ENCODE measurements around the gene ZCWPW2. TPM values are rescaled to one million over a fixed set of nuclear protein-coding genes. Genes with fewer than 3 reads are reported as not detected.
A peak's percentile ranks its signal among the peaks of the same experiment; 100 is the strongest.

The ZCWPW2 gene
- total and polyA plus RNA-seq, 2 donors: 0.24 to 1.4 TPM

- Histone ChIP-seq H3K9me3 (ENCODE audit: control insufficient read depth in 2 of 2, insufficient read depth in 1 of 2, low read length in 1 of 2) (no peaks in the 10 kb centered on the region), H3K27me3 (ENCODE audit: control insufficient read depth in 2 of 2, insufficient read depth in 1 of 2, low read length in 1 of 2) (no peaks in the 10 kb centered on the region), H3K4me3 (ENCODE audit: low read length in 2 of 2) (peak overlapping the region; percentile 78 to 94), H3K27ac (ENCODE audit: low read depth in 1 of 2, low read length in 1 of 2) (peak overlapping the region; percentile 91 to 96), H3K4me1 (ENCODE audit: control insufficient read depth in 2 of 2, insufficient read depth in 2 of 2, low read length in 2 of 2) (peaks cover 11 to 13% of the 10 kb centered on the region in 2 donors), H3K36me3 (ENCODE audit: control insufficient read depth in 2 of 2, insufficient read depth in 2 of 2, low read length in 1 of 2) (peaks cover 0 to 2% of the 10 kb centered on the region in 2 donors)
- WGBS: 53% methylated on average over 16 of the region's 16 CpGs
- DNase-seq (ENCODE audit: low read depth in 6 of 9, low spot score in 9 of 9): peak in 1 of 9 donors; percentile 23
Measured at GRCh38 chr3:28347374-28348264, 902 bp upstream of the ZCWPW2 start.

GRCh38 chr3:28348265-28348628 lies 274 bp upstream of the ZCWPW2 start:
- Histone ChIP-seq H3K4me3 (ENCODE audit: low read length in 2 of 2) (peak overlapping the region; percentile 78 to 94), H3K4me1 (ENCODE audit: control insufficient read depth in 2 of 2, insufficient read depth in 2 of 2, low read length in 2 of 2) (peaks cover 11 to 13% of the 10 kb centered on the region in 2 donors), H3K9me3 (ENCODE audit: control insufficient read depth in 2 of 2, insufficient read depth in 1 of 2, low read length in 1 of 2) (no peaks in the 10 kb centered on the region), H3K27me3 (ENCODE audit: control insufficient read depth in 2 of 2, insufficient read depth in 1 of 2, low read length in 1 of 2) (no peaks in the 10 kb centered on the region), H3K36me3 (ENCODE audit: control insufficient read depth in 2 of 2, insufficient read depth in 2 of 2, low read length in 1 of 2) (peaks cover 0 to 2% of the 10 kb centered on the region in 2 donors), H3K27ac (ENCODE audit: low read depth in 1 of 2, low read length in 1 of 2) (peak overlapping the region; percentile 91 to 96)
- WGBS: 3% methylated on average over 16 of the region's 16 CpGs
- DNase-seq (ENCODE audit: low read depth in 6 of 9, low spot score in 9 of 9): peak in 1 of 9 donors; percentile 2

DNA sequence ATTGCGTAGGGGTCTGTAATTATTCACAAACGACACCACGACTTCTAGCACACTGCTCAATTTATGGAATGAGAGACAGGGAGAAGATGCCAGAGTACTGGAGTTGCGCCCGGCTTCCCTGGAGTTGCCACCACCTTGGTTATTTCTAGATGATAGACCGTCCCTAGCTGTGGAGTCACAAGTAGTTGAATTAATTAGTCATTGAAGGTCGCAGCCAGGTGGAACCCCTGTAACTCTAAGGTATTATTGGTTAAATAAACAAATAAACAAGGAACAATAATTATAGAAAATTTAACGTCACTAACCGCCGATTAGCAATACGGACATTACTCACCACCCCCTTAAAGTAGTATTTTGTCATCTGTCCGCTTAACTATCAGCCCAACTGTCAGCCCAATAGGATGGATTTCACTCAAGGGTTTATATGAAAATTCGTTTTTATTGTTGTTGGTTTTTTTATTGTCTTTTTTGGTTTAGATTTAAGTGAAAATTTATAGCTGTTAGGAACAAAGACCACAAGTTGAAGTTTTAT lies 1.0 kb downstream of the ZCWPW2 start:
- WGBS: 55% methylated on average over 13 of the region's 13 CpGs
- no peak for DNase-seq (ENCODE audit: low read depth in 6 of 9, low spot score in 9 of 9)
- H3K4me1 ChIP-seq (ENCODE audit: control insufficient read depth in 2 of 2, insufficient read depth in 2 of 2, low read length in 2 of 2): peaks cover 11 to 13% of the 10 kb centered on the region in 2 donors
- H3K36me3 ChIP-seq (ENCODE audit: control insufficient read depth in 2 of 2, insufficient read depth in 2 of 2, low read length in 1 of 2): peaks cover 0 to 2% of the 10 kb centered on the region in 2 donors
- H3K9me3 ChIP-seq (ENCODE audit: control insufficient read depth in 2 of 2, insufficient read depth in 1 of 2, low read length in 1 of 2): no peaks in the 10 kb centered on the region
- no peaks in the 10 kb centered on the region for H3K27me3 ChIP-seq (ENCODE audit: control insufficient read depth in 2 of 2, insufficient read depth in 1 of 2, low read length in 1 of 2)
- peak overlapping the region; percentile 78 to 94 for H3K4me3 ChIP-seq (ENCODE audit: low read length in 2 of 2)
- peak overlapping the region; percentile 75 to 96 for H3K27ac ChIP-seq (ENCODE audit: low read depth in 1 of 2, low read length in 1 of 2)

- no peaks in the 10 kb centered on the region for H3K4me1 ChIP-seq (ENCODE audit: control insufficient read depth in 2 of 2, insufficient read depth in 2 of 2, low read length in 2 of 2)
- no peaks in the 10 kb centered on the region for H3K27me3 ChIP-seq (ENCODE audit: control insufficient read depth in 2 of 2, insufficient read depth in 1 of 2, low read length in 1 of 2)
- peak in 1 of 9 donors; percentile 1 for DNase-seq (ENCODE audit: low read depth in 6 of 9, low spot score in 9 of 9)
- no peaks in the 10 kb centered on the region for H3K36me3 ChIP-seq (ENCODE audit: control insufficient read depth in 2 of 2, insufficient read depth in 2 of 2, low read length in 1 of 2)
- no peaks in the 10 kb centered on the region for H3K9me3 ChIP-seq (ENCODE audit: control insufficient read depth in 2 of 2, insufficient read depth in 1 of 2, low read length in 1 of 2)
- H3K4me3 ChIP-seq (ENCODE audit: low read length in 2 of 2): no peak overlapping the region
- no peak overlapping the region for H3K27ac ChIP-seq (ENCODE audit: low read depth in 1 of 2, low read length in 1 of 2)
- WGBS: 94% methylated on average over 4 of the region's 4 CpGs
Measured at GRCh38 chr3:28376424-28376823, 27.9 kb downstream of the ZCWPW2 start.

GRCh38 chr3:28386049-28386448 lies 37.5 kb downstream of the ZCWPW2 start:
- no peaks in the 10 kb centered on the region for H3K27me3 ChIP-seq (ENCODE audit: control insufficient read depth in 2 of 2, insufficient read depth in 1 of 2, low read length in 1 of 2)
- H3K4me3 ChIP-seq (ENCODE audit: low read length in 2 of 2): no peak overlapping the region
- H3K36me3 ChIP-seq (ENCODE audit: control insufficient read depth in 2 of 2, insufficient read depth in 2 of 2, low read length in 1 of 2): no peaks in the 10 kb centered on the region
- no peaks in the 10 kb centered on the region for H3K9me3 ChIP-seq (ENCODE audit: control insufficient read depth in 2 of 2, insufficient read depth in 1 of 2, low read length in 1 of 2)
- WGBS: 91% methylated on average over 5 of the region's 5 CpGs
- H3K4me1 ChIP-seq (ENCODE audit: control insufficient read depth in 2 of 2, insufficient read depth in 2 of 2, low read length in 2 of 2): no peaks in the 10 kb centered on the region
- no peak for DNase-seq (ENCODE audit: low read depth in 6 of 9, low spot score in 9 of 9)
- H3K27ac ChIP-seq (ENCODE audit: low read depth in 1 of 2, low read length in 1 of 2): no peak overlapping the region

GRCh38 chr3:28388978-28389377 lies 40.5 kb downstream of the ZCWPW2 start:
- Histone ChIP-seq H3K4me1 (ENCODE audit: control insufficient read depth in 2 of 2, insufficient read depth in 2 of 2, low read length in 2 of 2) (no peaks in the 10 kb centered on the region), H3K4me3 (ENCODE audit: low read length in 2 of 2) (no peak overlapping the region), H3K9me3 (ENCODE audit: control insufficient read depth in 2 of 2, insufficient read depth in 1 of 2, low read length in 1 of 2) (no peaks in the 10 kb centered on the region), H3K36me3 (ENCODE audit: control insufficient read depth in 2 of 2, insufficient read depth in 2 of 2, low read length in 1 of 2) (no peaks in the 10 kb centered on the region), H3K27ac (ENCODE audit: low read depth in 1 of 2, low read length in 1 of 2) (no peak overlapping the region), H3K27me3 (ENCODE audit: control insufficient read depth in 2 of 2, insufficient read depth in 1 of 2, low read length in 1 of 2) (no peaks in the 10 kb centered on the region)
- DNase-seq (ENCODE audit: low read depth in 6 of 9, low spot score in 9 of 9): no peak
- 92% methylated on average over 1 of the region's 1 CpG for WGBS

DNA sequence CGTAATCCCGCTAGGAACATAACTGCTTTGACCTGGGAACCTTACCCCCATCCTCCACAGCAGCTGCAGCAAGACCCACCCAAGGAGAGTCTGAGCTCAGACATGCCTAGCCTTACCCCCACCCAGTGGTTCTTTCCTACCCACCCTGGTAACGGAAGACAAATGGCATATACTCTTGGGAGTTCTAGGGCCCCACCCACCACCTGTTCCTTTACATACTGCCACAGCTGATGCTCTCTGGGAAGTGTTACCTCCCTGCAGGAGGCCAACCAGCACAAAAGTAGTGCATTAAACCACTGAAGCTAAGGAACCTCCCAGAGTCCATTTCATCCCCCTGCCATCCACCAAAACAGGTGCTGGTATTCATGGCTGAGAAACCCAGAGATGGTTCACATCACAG lies 50.7 kb downstream of the ZCWPW2 start:
- H3K4me3 ChIP-seq (ENCODE audit: low read length in 2 of 2): no peak overlapping the region
- no peak overlapping the region for H3K27ac ChIP-seq (ENCODE audit: low read depth in 1 of 2, low read length in 1 of 2)
- H3K4me1 ChIP-seq (ENCODE audit: control insufficient read depth in 2 of 2, insufficient read depth in 2 of 2, low read length in 2 of 2): no peaks in the 10 kb centered on the region
- H3K27me3 ChIP-seq (ENCODE audit: control insufficient read depth in 2 of 2, insufficient read depth in 1 of 2, low read length in 1 of 2): no peaks in the 10 kb centered on the region
- 98% methylated on average over 3 of the region's 3 CpGs for WGBS
- no peak for DNase-seq (ENCODE audit: low read depth in 6 of 9, low spot score in 9 of 9)
- H3K36me3 ChIP-seq (ENCODE audit: control insufficient read depth in 2 of 2, insufficient read depth in 2 of 2, low read length in 1 of 2): no peaks in the 10 kb centered on the region
- H3K9me3 ChIP-seq (ENCODE audit: control insufficient read depth in 2 of 2, insufficient read depth in 1 of 2, low read length in 1 of 2): peaks cover 1 to 17% of the 10 kb centered on the region in 2 donors

DNA sequence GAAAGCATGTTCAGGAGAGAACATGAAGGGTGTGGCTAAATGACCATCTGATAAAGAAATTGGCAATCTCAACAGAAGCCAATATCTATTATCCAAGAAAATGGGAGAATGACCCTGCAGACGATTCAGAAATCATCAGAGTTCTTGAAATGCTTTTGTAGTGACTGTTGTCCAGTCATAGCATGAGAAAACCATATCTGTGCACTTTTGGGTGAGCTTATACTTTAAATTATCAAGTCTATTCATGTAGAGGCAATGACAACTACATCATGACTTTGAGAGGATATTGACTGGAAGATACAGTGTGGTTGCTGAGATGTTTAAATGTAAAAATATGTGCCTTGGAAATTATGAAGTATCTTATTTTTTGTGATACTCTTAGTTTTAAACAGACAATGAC lies 57.7 kb downstream of the ZCWPW2 start:
- no peak overlapping the region for H3K4me3 ChIP-seq (ENCODE audit: low read length in 2 of 2)
- H3K4me1 ChIP-seq (ENCODE audit: control insufficient read depth in 2 of 2, insufficient read depth in 2 of 2, low read length in 2 of 2): no peaks in the 10 kb centered on the region
- H3K27me3 ChIP-seq (ENCODE audit: control insufficient read depth in 2 of 2, insufficient read depth in 1 of 2, low read length in 1 of 2): no peaks in the 10 kb centered on the region
- 84% methylated on average over 1 of the region's 1 CpG for WGBS
- no peak for DNase-seq (ENCODE audit: low read depth in 6 of 9, low spot score in 9 of 9)
- no peaks in the 10 kb centered on the region for H3K9me3 ChIP-seq (ENCODE audit: control insufficient read depth in 2 of 2, insufficient read depth in 1 of 2, low read length in 1 of 2)
- H3K36me3 ChIP-seq (ENCODE audit: control insufficient read depth in 2 of 2, insufficient read depth in 2 of 2, low read length in 1 of 2): no peaks in the 10 kb centered on the region
- no peak overlapping the region for H3K27ac ChIP-seq (ENCODE audit: low read depth in 1 of 2, low read length in 1 of 2)

- no peaks in the 10 kb centered on the region for H3K36me3 ChIP-seq (ENCODE audit: control insufficient read depth in 2 of 2, insufficient read depth in 2 of 2, low read length in 1 of 2)
- no peaks in the 10 kb centered on the region for H3K4me1 ChIP-seq (ENCODE audit: control insufficient read depth in 2 of 2, insufficient read depth in 2 of 2, low read length in 2 of 2)
- H3K27me3 ChIP-seq (ENCODE audit: control insufficient read depth in 2 of 2, insufficient read depth in 1 of 2, low read length in 1 of 2): no peaks in the 10 kb centered on the region
- no peaks in the 10 kb centered on the region for H3K9me3 ChIP-seq (ENCODE audit: control insufficient read depth in 2 of 2, insufficient read depth in 1 of 2, low read length in 1 of 2)
- no peak overlapping the region for H3K27ac ChIP-seq (ENCODE audit: low read depth in 1 of 2, low read length in 1 of 2)
- DNase-seq (ENCODE audit: low read depth in 6 of 9, low spot score in 9 of 9): no peak
- H3K4me3 ChIP-seq (ENCODE audit: low read length in 2 of 2): no peak overlapping the region
Measured at GRCh38 chr3:28449398-28449797, 100.9 kb downstream of the ZCWPW2 start.
